C4-2B (cell line): ENCODE results near the gene CFAP54.

Source experiments
- CTCF ChIP-seq: fragments of 450-650 bp; conservative IDR thresholded peaks from 2 replicates; pipeline ENCODE4 v1.5.1; 2017; ENCODE audit warnings: mild to moderate bottlenecking
- ZFX ChIP-seq: fragments of 450-650 bp; IDR thresholded peaks from 2 replicates; pipeline ENCODE4 v1.6.1; 2017

- TF ChIP-seq CTCF (no peak), ZFX (no peak)
Observed at GRCh38 chr12:96711364-96711763, 222.0 kb downstream of the CFAP54 start.
